Measurements from ENCODE around the gene TMEM39B. TPM values are rescaled to one million over a fixed set of nuclear protein-coding genes. Genes with fewer than 3 reads are reported as not detected.
A peak's percentile ranks its signal among the peaks of the same experiment; 100 is the strongest.

The TMEM39B gene
- total RNA-seq (5.1 TPM in 2 replicates), polyA plus RNA-seq (4.6 and 7.0 TPM in 2 replicates)

DNA sequence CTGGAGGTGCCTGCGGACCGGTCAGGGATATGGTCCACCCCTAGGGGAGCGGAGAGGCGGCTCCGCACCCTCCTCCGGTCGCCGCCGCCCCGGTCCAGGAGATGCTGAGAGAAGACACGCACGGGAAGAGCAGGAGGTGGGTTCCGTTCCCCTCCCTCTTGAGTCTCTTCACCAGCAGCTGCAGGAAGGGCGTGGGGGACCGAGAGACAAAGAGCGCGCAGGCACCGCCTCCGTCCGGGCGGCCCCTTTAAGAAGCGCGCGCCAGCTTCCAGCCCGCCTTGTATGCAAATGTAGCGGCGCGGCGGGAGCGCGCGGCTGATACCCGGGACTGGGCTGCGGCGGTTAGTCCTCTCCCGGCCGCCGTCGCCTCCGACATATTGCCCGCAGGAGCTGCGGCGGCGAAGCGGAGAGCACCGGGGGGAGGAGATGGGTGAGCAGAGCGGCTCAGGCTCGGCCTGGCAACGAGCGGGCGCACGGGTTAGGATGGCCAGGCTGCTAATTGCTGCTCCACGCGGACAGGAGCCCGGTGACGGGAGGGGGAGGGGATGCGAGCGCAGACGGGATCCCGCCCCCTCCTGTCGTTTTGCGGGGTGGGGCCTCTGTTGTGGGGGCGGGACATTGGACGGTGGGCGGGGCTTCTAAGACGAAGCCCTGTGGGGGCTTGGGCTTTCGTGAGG, at the start of gene TMEM39B:
Gene TMEM39B, plus strand, starts transcription at position 318 of the 677 bp plus-strand sequence. Its CDS starts 109 bp downstream, at position 427.
- TF ChIP-seq, protein P1, sequence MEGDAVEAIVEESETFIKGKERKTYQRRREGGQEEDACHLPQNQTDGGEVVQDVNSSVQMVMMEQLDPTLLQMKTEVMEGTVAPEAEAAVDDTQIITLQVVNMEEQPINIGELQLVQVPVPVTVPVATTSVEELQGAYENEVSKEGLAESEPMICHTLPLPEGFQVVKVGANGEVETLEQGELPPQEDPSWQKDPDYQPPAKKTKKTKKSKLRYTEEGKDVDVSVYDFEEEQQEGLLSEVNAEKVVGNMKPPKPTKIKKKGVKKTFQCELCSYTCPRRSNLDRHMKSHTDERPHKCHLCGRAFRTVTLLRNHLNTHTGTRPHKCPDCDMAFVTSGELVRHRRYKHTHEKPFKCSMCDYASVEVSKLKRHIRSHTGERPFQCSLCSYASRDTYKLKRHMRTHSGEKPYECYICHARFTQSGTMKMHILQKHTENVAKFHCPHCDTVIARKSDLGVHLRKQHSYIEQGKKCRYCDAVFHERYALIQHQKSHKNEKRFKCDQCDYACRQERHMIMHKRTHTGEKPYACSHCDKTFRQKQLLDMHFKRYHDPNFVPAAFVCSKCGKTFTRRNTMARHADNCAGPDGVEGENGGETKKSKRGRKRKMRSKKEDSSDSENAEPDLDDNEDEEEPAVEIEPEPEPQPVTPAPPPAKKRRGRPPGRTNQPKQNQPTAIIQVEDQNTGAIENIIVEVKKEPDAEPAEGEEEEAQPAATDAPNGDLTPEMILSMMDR (IDR thresholded peaks at IDR 0.05; ENCODE audit: low read depth, low read length), result peak; percentile 7
- Histone ChIP-seq H3K36me3 (peaks cover 18% of the 10 kb centered on the region), H3K4me3 (peak within 1 kb of the TSS; percentile 56), H3K27ac (peak within 1 kb of the TSS; percentile 74), H3K9me3 (ENCODE audit: low read depth) (no peaks in the 10 kb centered on the region), H3K27me3 (no peaks in the 10 kb centered on the region), H3K4me1 (ENCODE audit: low read depth) (peaks cover 12% of the 10 kb centered on the region)
- DNase-seq (ENCODE audit: low read depth in 1 of 2, low spot score in 1 of 2), result peak; percentile 97 to 98

GRCh38 chr1:32023351-32023750, 49.4 kb upstream of the TMEM39B start:
- H3K36me3 ChIP-seq, result peaks cover 11% of the 10 kb centered on the region
- H3K27me3 ChIP-seq, result no peaks in the 10 kb centered on the region
- H3K4me3 ChIP-seq, result no peak overlapping the region
- TF ChIP-seq, protein P1 (IDR thresholded peaks at IDR 0.05; ENCODE audit: low read depth, low read length), result no peak
- peak in 1 of 2 donors; percentile 62 for DNase-seq (ENCODE audit: low read depth in 1 of 2, low spot score in 1 of 2)
- H3K4me1 ChIP-seq (ENCODE audit: low read depth), result no peaks in the 10 kb centered on the region
- peak overlapping the region; percentile 45 for H3K27ac ChIP-seq
- H3K9me3 ChIP-seq (ENCODE audit: low read depth), result no peaks in the 10 kb centered on the region

GRCh38 chr1:32025515-32025914, 47.2 kb upstream of the TMEM39B start:
- H3K27ac ChIP-seq, result no peak overlapping the region
- H3K4me1 ChIP-seq (ENCODE audit: low read depth), result no peaks in the 10 kb centered on the region
- H3K36me3 ChIP-seq, result peaks cover 11% of the 10 kb centered on the region
- H3K27me3 ChIP-seq, result no peaks in the 10 kb centered on the region
- H3K4me3 ChIP-seq, result no peak overlapping the region
- TF ChIP-seq, protein P1 (IDR thresholded peaks at IDR 0.05; ENCODE audit: low read depth, low read length), result no peak
- H3K9me3 ChIP-seq (ENCODE audit: low read depth), result no peaks in the 10 kb centered on the region
- no peak for DNase-seq (ENCODE audit: low read depth in 1 of 2, low spot score in 1 of 2)

DNA sequence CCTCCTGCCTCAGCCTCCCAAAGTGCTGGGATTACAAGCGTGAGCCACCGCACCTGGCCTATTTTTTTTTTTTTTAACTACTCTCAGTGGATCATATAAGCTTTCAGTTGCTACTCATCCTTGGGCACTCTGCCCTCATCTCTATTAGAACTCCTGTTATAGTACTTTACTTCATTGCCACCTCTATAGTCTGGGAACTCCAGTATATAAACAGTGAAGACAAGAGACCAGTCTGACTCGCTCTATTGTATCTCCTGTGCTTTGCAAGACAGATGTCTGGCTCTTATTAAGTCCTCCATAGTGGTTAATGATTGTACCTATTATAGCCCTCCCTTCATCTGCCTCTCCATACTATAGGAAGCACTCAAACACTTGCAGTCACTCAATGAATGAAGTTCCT, 44.0 kb upstream of the TMEM39B start:
- Histone ChIP-seq H3K4me1 (ENCODE audit: low read depth) (no peaks in the 10 kb centered on the region), H3K9me3 (ENCODE audit: low read depth) (no peaks in the 10 kb centered on the region), H3K4me3 (no peak overlapping the region), H3K36me3 (peaks cover 20% of the 10 kb centered on the region), H3K27me3 (no peaks in the 10 kb centered on the region), H3K27ac (no peak overlapping the region)
- no peak for DNase-seq (ENCODE audit: low read depth in 1 of 2, low spot score in 1 of 2)
- TF ChIP-seq, protein P1 (IDR thresholded peaks at IDR 0.05; ENCODE audit: low read depth, low read length), result no peak

- TF ChIP-seq, protein P1 (IDR thresholded peaks at IDR 0.05; ENCODE audit: low read depth, low read length), result no peak
- Histone ChIP-seq H3K4me3 (no peak overlapping the region), H3K27ac (peak overlapping the region; percentile 26), H3K4me1 (ENCODE audit: low read depth) (peaks cover 12% of the 10 kb centered on the region), H3K36me3 (peaks cover 38% of the 10 kb centered on the region), H3K27me3 (no peaks in the 10 kb centered on the region), H3K9me3 (ENCODE audit: low read depth) (no peaks in the 10 kb centered on the region)
- DNase-seq (ENCODE audit: low read depth in 1 of 2, low spot score in 1 of 2), result peak in 1 of 2 donors; percentile 27
Measured at GRCh38 chr1:32031578-32032274, 41.0 kb upstream of the TMEM39B start.

Data from cardiac muscle cell (in vitro differentiated cells and primary cell).